IMR-90 (cell line): ENCODE measurements around the gene LAIR2. TPM values are rescaled to one million over a fixed set of nuclear protein-coding genes. Genes with fewer than 3 reads are reported as not detected.

Experiments used
- ATAC-seq: fragments of 200-7000 bp; cut with Tn5 transposase; 2 replicates; pipeline ENCODE4 v1.9.1; 2020; ENCODE audit warnings: low read depth, mild to moderate bottlenecking, moderate library complexity
- BruUV-seq: library from RNA; stranded (reverse); fragments of 400-500 nt; replicated peaks from 2 replicates; lab custom pipeline; 2021; lab: Mats Ljungman, UMichigan
- CTCF ChIA-PET: fragments of 300-600 bp; formaldehyde crosslinking; extraction: SDS; loops from one replicate; lab custom pipeline; 2021; ENCODE audit warnings: antibody characterized with exemption; lab: Yijun Ruan, JAX
- POLR2A ChIA-PET: fragments of 300-600 bp; sonication (Branson Sonifier 250); formaldehyde crosslinking; loops from one replicate; lab custom pipeline; 2022; ENCODE audit warnings: antibody characterized with exemption; ENCODE audit not compliant: unreplicated experiment; lab: Charles Lee
- DNase-seq: peaks from one replicate; pipeline ENCODE4 v3.0.0; 2013
- H2AFZ ChIP-seq: replicated peaks from 2 replicates; pipeline ENCODE3; 2013; ENCODE audit warnings: low read length, mild to moderate bottlenecking; ENCODE audit not compliant: poor library complexity
- H2AK5ac ChIP-seq: 2 replicates; pipeline ENCODE4 v1.6.1; 2013; ENCODE audit warnings: low read depth, low read length, inconsistent platforms
- H2AK9ac ChIP-seq: replicated peaks from 2 replicates; pipeline ENCODE3; 2013; ENCODE audit warnings: mild to moderate bottlenecking, low read depth, low read length, moderate library complexity; ENCODE audit not compliant: poor library complexity
- H2BK120ac ChIP-seq: 2 replicates; pipeline ENCODE4 v1.6.1; 2013; ENCODE audit warnings: low read depth, low read length, inconsistent platforms
- H2BK15ac ChIP-seq: 3 replicates; pipeline ENCODE4 v1.6.1; 2013; ENCODE audit warnings: low read depth, low read length, inconsistent platforms
- H2BK20ac ChIP-seq: 2 replicates; pipeline ENCODE4 v1.6.1; 2013; ENCODE audit warnings: low read depth, mild to moderate bottlenecking, inconsistent platforms, low read length, moderate library complexity
- H2BK5ac ChIP-seq: 2 replicates; pipeline ENCODE4 v1.6.1; 2013; ENCODE audit warnings: mild to moderate bottlenecking, low read depth, low read length, inconsistent platforms; ENCODE audit not compliant: poor library complexity, severe bottlenecking
- H3K14ac ChIP-seq: replicated peaks from 2 replicates; pipeline ENCODE4 v1.6.1; 2013; ENCODE audit warnings: low read depth, low read length, inconsistent platforms
- H3K18ac ChIP-seq: 2 replicates; pipeline ENCODE4 v1.6.1; 2013; ENCODE audit warnings: low read depth, low read length, control low read depth
- H3K23ac ChIP-seq: 2 replicates; pipeline ENCODE4 v1.6.1; 2013; ENCODE audit warnings: low read depth, low read length, inconsistent platforms
- H3K27ac ChIP-seq: 2 replicates; pipeline ENCODE4 v1.5.1; 2013; ENCODE audit warnings: mild to moderate bottlenecking, control low read depth, low read length; ENCODE audit not compliant: insufficient read depth
- H3K27me3 ChIP-seq: 2 replicates; pipeline ENCODE4 v1.6.1; 2013; ENCODE audit warnings: low read length; ENCODE audit not compliant: control insufficient read depth, insufficient read depth
- H3K36me3 ChIP-seq: 2 replicates; pipeline ENCODE4 v1.6.1; 2013; ENCODE audit warnings: low read length, mixed read lengths; ENCODE audit not compliant: control insufficient read depth, insufficient read depth
- H3K4ac ChIP-seq: 2 replicates; pipeline ENCODE4 v1.6.1; 2013; ENCODE audit warnings: low read depth, low read length, inconsistent platforms
- H3K4me1 ChIP-seq: 2 replicates; pipeline ENCODE4 v1.6.1; 2013; ENCODE audit warnings: low read length, mixed read lengths; ENCODE audit not compliant: control insufficient read depth, insufficient read depth
- H3K4me2 ChIP-seq: 2 replicates; pipeline ENCODE4 v1.6.1; 2013; ENCODE audit warnings: low read depth, mild to moderate bottlenecking, control low read depth, low read length, moderate library complexity
- H3K4me3 ChIP-seq: 2 replicates; pipeline ENCODE4 v1.5.1; 2013; ENCODE audit warnings: low read depth, mild to moderate bottlenecking, control low read depth, low read length, moderate library complexity; ENCODE audit not compliant: insufficient read depth
- H3K56ac ChIP-seq: 2 replicates; pipeline ENCODE4 v1.6.1; 2013; ENCODE audit warnings: low read length, inconsistent platforms; ENCODE audit not compliant: insufficient read depth; ENCODE audit errors: extremely low read depth
- H3K79me1 ChIP-seq, 2 experiments: 2 replicates each; pipeline ENCODE4 v1.6.1; 2013; ENCODE audit warnings: low read length in 2 of 2, inconsistent platforms in 1 of 2, low read depth in 1 of 2
- H3K9ac ChIP-seq: 2 replicates; pipeline ENCODE4 v1.6.1; 2013; ENCODE audit warnings: low read depth, low read length, control low read depth
- H3K9me1 ChIP-seq: 2 replicates; pipeline ENCODE4 v1.6.1; 2013; ENCODE audit warnings: low read length, inconsistent platforms; ENCODE audit not compliant: insufficient read depth
- H3K9me3 ChIP-seq: 2 replicates; pipeline ENCODE4 v1.6.1; 2013; ENCODE audit warnings: low read length; ENCODE audit not compliant: control insufficient read depth, insufficient read depth
- H4K20me1 ChIP-seq: 2 replicates; pipeline ENCODE4 v1.6.1; 2013; ENCODE audit warnings: low read length, inconsistent platforms; ENCODE audit not compliant: insufficient read depth
- H4K5ac ChIP-seq: 2 replicates; pipeline ENCODE4 v1.6.1; 2013; ENCODE audit warnings: mild to moderate bottlenecking, low read depth, low read length, control low read depth
- H4K8ac ChIP-seq, 2 experiments: 2 replicates each; pipeline ENCODE4 v1.6.1; 2013; ENCODE audit warnings: low read depth in 2 of 2, low read length in 2 of 2, control low read depth in 1 of 2, inconsistent platforms in 1 of 2
- H4K91ac ChIP-seq: 2 replicates; pipeline ENCODE4 v1.6.1; 2013; ENCODE audit warnings: low read depth, low read length, inconsistent platforms; ENCODE audit not compliant: insufficient read depth
- BHLHE40 ChIP-seq: fragments of 150-350 bp; IDR thresholded peaks from 2 replicates; pipeline ENCODE4 v1.6.1; 2016; ENCODE audit warnings: mild to moderate bottlenecking, low read depth, low read length
- CHD1 ChIP-seq: IDR thresholded peaks from 2 replicates; pipeline ENCODE4 v1.6.1; 2012; ENCODE audit warnings: low read depth, low read length, improper control_type of control experiment
- CTCF ChIP-seq: conservative IDR thresholded peaks from 2 replicates; pipeline ENCODE4 v1.5.1; 2012; ENCODE audit warnings: mild to moderate bottlenecking, low read depth, low read length, improper control_type of control experiment
- MAFK ChIP-seq: IDR thresholded peaks from 2 replicates; pipeline ENCODE4 v1.6.1; 2012; ENCODE audit warnings: low read depth, low read length, improper control_type of control experiment
- MAZ ChIP-seq: IDR thresholded peaks from 2 replicates; pipeline ENCODE4 v1.6.1; 2012; ENCODE audit warnings: low read depth, mild to moderate bottlenecking, low read length, improper control_type of control experiment, moderate library complexity, borderline replicate concordance
- MXI1 ChIP-seq: IDR thresholded peaks from 2 replicates; pipeline ENCODE4 v1.6.1; 2012; ENCODE audit warnings: low read depth, mild to moderate bottlenecking, low read length, moderate library complexity, borderline replicate concordance
- NFE2L2 ChIP-seq: fragments of 150-350 bp; IDR thresholded peaks from 2 replicates; pipeline ENCODE4 v1.6.1; 2016; ENCODE audit warnings: low read depth, mild to moderate bottlenecking, low read length
- POLR2A ChIP-seq: IDR thresholded peaks from 2 replicates; pipeline ENCODE4 v1.6.1; 2012; ENCODE audit warnings: mild to moderate bottlenecking, low read depth, low read length
- RAD21 ChIP-seq: IDR thresholded peaks from 2 replicates; pipeline ENCODE4 v1.6.1; 2012; ENCODE audit warnings: low read length, improper control_type of control experiment
- RCOR1 ChIP-seq: IDR thresholded peaks from 2 replicates; pipeline ENCODE4 v1.6.1; 2012; ENCODE audit warnings: mild to moderate bottlenecking, low read length, improper control_type of control experiment; ENCODE audit not compliant: insufficient replicate concordance
- RFX5 ChIP-seq: IDR thresholded peaks from 2 replicates; pipeline ENCODE4 v1.8.0; 2012; ENCODE audit warnings: low read depth, mild to moderate bottlenecking, low read length, moderate library complexity
- SMC3 ChIP-seq: fragments of 150-350 bp; IDR thresholded peaks from 2 replicates; pipeline ENCODE4 v1.6.1; 2016; ENCODE audit warnings: low read depth, mild to moderate bottlenecking, antibody characterized with exemption, low read length, moderate library complexity
- USF2 ChIP-seq: fragments of 150-350 bp; IDR thresholded peaks from 2 replicates; pipeline ENCODE4 v1.6.1; 2017; ENCODE audit warnings: mild to moderate bottlenecking, antibody characterized with exemption, low read length, low read depth
- WGBS, 2 experiments: methylation state at CpG; one replicate each; pipeline versions ENCODE4 v1.1.5 to v1.1.7; 2013; ENCODE audit warnings: missing lambda C conversion rate in 2 of 2; ENCODE audit not compliant: insufficient read length in 1 of 2; ENCODE audit errors: extremely low coverage in 2 of 2; 5-methylcytosine and 5-hydroxymethylcytosine counted together
- dilution Hi-C: fragments of 300-500 bp; cut with HindIII; formaldehyde crosslinking; loops from one replicate; pipeline ENCODE4 v1.14.3; 2018; ENCODE audit warnings: low sequenced_read_pairs; ENCODE audit not compliant: unreplicated experiment
- in situ Hi-C: fragments of 300-500 bp; cut with MboI; formaldehyde crosslinking; loops from 3 replicates; pipeline ENCODE4 v1.14.3; 2019; ENCODE audit warnings: low sequenced_read_pairs, inconsistent platforms, mixed read lengths
- intact Hi-C: fragments of 100-400 bp; cut with micrococcal nuclease; formaldehyde crosslinking; loops from 2 replicates; pipeline ENCODE4 v1.10.0; 2022
- polyA plus RNA-seq, 3 experiments: library from polyadenylated mRNA; depleted of rRNA; stranded (reverse); fragments of >200 nt; gene quantifications; 2 replicates each; pipeline ENCODE4 v1.2.3, GENCODE V29; 2012; ENCODE audit warnings: low replicate concordance in 1 of 3
- total RNA-seq: library from RNA; depleted of rRNA; stranded (reverse); fragments of >200 nt; gene quantifications from 2 replicates; pipeline ENCODE4 v1.2.3, GENCODE V29; 2012
- TF ChIP-seq, protein P1 (sequence below): fragments of 150-350 bp; IDR thresholded peaks from 2 replicates; pipeline ENCODE4 v1.6.1; 2016; ENCODE audit warnings: low read depth, mild to moderate bottlenecking, low read length, moderate library complexity, borderline replicate concordance

LAIR2 gene
- total and polyA plus RNA-seq, 2 of the 4 experiments (the other 2 are of a cell fraction) = not detected

- Histone ChIP-seq H4K91ac (no peak overlapping the region), H3K4me1 (no peaks in the 10 kb centered on the region), H3K18ac (no peak overlapping the region), H2BK5ac (no peak overlapping the region), H2BK15ac (no peak overlapping the region), H3K4me2 (no peak overlapping the region), H2AFZ (no peak overlapping the region), H4K20me1 (no peaks in the 10 kb centered on the region), H2BK120ac (no peak overlapping the region), H2BK20ac (no peak overlapping the region), H3K27me3 (no peaks in the 10 kb centered on the region), H3K23ac (no peak overlapping the region), H3K9me1 (no peaks in the 10 kb centered on the region), H3K79me1 (no peaks in the 10 kb centered on the region), H3K27ac (no peak overlapping the region), H3K9ac (no peak overlapping the region), H3K56ac (no peak overlapping the region), H3K4ac (no peak overlapping the region), H3K4me3 (no peak overlapping the region), H2AK9ac (no peak overlapping the region), H2AK5ac (no peak overlapping the region), H3K14ac (no peak overlapping the region), H3K36me3 (no peaks in the 10 kb centered on the region), H4K5ac (no peak overlapping the region), H4K8ac (no peak overlapping the region), H3K9me3 (peaks cover 19% of the 10 kb centered on the region)
- ChIA-PET CTCF (no interaction called here), POLR2A (no interaction called here)
- DNase-seq (no peak), ATAC-seq (no peak)
- dilution Hi-C loops (no loop called here), in situ Hi-C loops (no loop called here), intact Hi-C loops (no loop called here)
- no peak for TF ChIP-seq RCOR1
- no peak for TF ChIP-seq POLR2A
- no peak for TF ChIP-seq MAZ
- no peak for TF ChIP-seq CTCF
- TF ChIP-seq NFE2L2 = no peak
- TF ChIP-seq RFX5 = no peak
- TF ChIP-seq SMC3 = no peak
- no peak for TF ChIP-seq BHLHE40
- TF ChIP-seq RAD21 = no peak
- no peak for TF ChIP-seq MXI1
- TF ChIP-seq CHD1 = no peak
- TF ChIP-seq, protein P1, sequence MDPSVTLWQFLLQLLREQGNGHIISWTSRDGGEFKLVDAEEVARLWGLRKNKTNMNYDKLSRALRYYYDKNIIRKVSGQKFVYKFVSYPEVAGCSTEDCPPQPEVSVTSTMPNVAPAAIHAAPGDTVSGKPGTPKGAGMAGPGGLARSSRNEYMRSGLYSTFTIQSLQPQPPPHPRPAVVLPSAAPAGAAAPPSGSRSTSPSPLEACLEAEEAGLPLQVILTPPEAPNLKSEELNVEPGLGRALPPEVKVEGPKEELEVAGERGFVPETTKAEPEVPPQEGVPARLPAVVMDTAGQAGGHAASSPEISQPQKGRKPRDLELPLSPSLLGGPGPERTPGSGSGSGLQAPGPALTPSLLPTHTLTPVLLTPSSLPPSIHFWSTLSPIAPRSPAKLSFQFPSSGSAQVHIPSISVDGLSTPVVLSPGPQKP = no peak
- TF ChIP-seq USF2 = no peak
- no peak for TF ChIP-seq MAFK
- WGBS, 2 experiments = 43% methylated on average over 1 of the region's 3 CpGs; no CpG with 5 or more reads in 1 of the 2 experiments
- BruUV-seq = no TSS peak
Observed at GRCh38 chr19:54515156-54515555, 12.5 kb downstream of the LAIR2 start.
